ENCODE results near the gene PCGF3.
"Not testable (repeated sequence)": the region's sequence is repeated elsewhere in the genome, so short reads cannot be mapped to it uniquely, and the experiment has no call there.

The PCGF3 gene

DNA sequence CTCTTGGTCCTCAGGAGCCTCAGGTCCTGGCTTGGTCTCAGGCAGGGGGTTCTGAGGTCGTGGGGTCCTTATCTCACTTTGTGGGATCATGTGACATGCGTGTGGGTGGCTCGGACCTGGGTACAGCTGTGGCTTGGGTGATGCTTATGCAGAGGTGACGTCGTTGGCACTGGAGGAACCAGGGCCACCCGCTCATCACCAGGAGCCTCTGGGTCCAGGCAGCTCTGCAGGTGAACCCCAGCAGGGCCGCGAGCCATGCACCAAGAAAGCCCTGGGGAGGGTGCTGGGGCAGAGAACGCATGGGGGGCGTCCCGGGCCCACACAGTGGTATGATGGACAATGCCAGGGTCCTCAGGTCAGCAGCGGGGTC lies 40.3 kb upstream of the PCGF3 start:
- Histone ChIP-seq H3K36me3 (ENCODE audit: control insufficient read depth in 4 of 4, insufficient read depth in 4 of 4, low read length in 3 of 4) (peaks cover 0 to 16% (median 4%) of the 10 kb centered on the region in 4 experiments), H3K27me3 (replicated peaks in 2 of 5; ENCODE audit: control insufficient read depth in 4 of 5, insufficient read depth in 5 of 5, low read length in 4 of 5) (no peaks in the 10 kb centered on the region), H3K4me1 (ENCODE audit: control extremely low read depth in 1 of 4, control insufficient read depth in 4 of 4, insufficient read depth in 4 of 4, low read length in 3 of 4) (peaks cover 0 to 22% (median 16%) of the 10 kb centered on the region in 4 experiments), H3K9me3 (ENCODE audit: control extremely low read depth in 1 of 5, control insufficient read depth in 4 of 5, insufficient read depth in 2 of 5, low read depth in 1 of 5, low read length in 4 of 5) (no peaks in the 10 kb centered on the region), H3K27ac (ENCODE audit: insufficient read depth in 1 of 2, low read depth in 1 of 2, low read length in 2 of 2, poor library complexity in 1 of 2, severe bottlenecking in 2 of 2) (no peak overlapping the region), H3K4me3 (ENCODE audit: control insufficient read depth in 1 of 7, extremely low read depth in 1 of 7, insufficient read depth in 4 of 7, low read depth in 2 of 7, low read length in 6 of 7) (no peak overlapping the region)
- CTCF ChIA-PET: interaction anchor here (0.7 to 1.0 kb wide), 2 partner anchors 9 to 18 kb away, joined by 4 read pairs; partner anchors contain the start of genes ATP5ME and MYL5
- DNase-seq: no peak
- POLR2A ChIA-PET: no interaction called here
- WGBS (ENCODE audit: insufficient coverage): 95% methylated on average over 11 of the region's 12 CpGs

DNA sequence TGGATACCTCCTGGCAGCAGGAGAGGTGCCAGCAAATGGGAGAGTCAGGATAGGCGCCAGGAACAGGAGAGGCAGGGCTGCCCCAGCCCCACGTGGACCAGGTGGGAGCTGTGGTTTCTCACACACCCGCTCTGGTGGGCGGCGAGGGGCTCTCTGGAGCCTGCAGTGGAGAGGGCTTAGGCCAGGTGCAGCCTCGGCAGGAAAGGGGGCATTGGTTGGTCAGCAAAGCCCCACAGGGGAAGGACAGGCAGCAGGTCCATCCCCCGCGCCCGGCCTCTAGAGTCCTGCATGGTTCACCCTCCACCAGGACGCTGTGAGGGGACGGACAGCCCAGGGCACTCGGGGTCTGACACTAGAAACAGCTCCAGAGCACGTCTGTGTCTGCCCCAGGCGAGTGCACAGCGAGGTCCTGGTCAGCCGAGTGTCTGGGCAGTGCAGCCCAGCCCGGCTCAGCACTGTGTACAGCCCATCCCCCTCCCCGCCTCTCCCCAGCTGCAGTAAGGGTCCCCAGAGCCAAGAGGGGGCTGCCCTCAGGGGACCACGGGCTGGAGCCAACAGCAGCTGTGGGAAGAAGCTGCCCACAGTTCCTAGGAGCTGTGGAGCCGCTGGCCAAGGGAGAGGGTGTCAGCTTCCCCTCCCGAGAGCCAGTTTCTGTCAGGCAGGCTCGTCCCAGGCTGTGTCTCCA lies 39.7 kb upstream of the PCGF3 start:
- no peaks in the 10 kb centered on the region for H3K27me3 ChIP-seq (replicated peaks in 2 of 5; ENCODE audit: control insufficient read depth in 4 of 5, insufficient read depth in 5 of 5, low read length in 4 of 5)
- H3K4me1 ChIP-seq (ENCODE audit: control extremely low read depth in 1 of 4, control insufficient read depth in 4 of 4, insufficient read depth in 4 of 4, low read length in 3 of 4): peaks cover 0 to 22% (median 16%) of the 10 kb centered on the region in 4 experiments
- peaks cover 0 to 17% (median 7%) of the 10 kb centered on the region in 4 experiments for H3K36me3 ChIP-seq (ENCODE audit: control insufficient read depth in 4 of 4, insufficient read depth in 4 of 4, low read length in 3 of 4)
- no peaks in the 10 kb centered on the region for H3K9me3 ChIP-seq (ENCODE audit: control extremely low read depth in 1 of 5, control insufficient read depth in 4 of 5, insufficient read depth in 2 of 5, low read depth in 1 of 5, low read length in 4 of 5)
- POLR2A ChIA-PET: no interaction called here
- WGBS (ENCODE audit: insufficient coverage): 92% methylated on average over 15 of the region's 22 CpGs
- CTCF ChIA-PET: interaction anchor here (0.7 to 1.0 kb wide), 2 partner anchors 8 to 18 kb away, joined by 4 read pairs; partner anchors contain the start of genes ATP5ME and MYL5
- H3K27ac ChIP-seq (ENCODE audit: insufficient read depth in 1 of 2, low read depth in 1 of 2, low read length in 2 of 2, poor library complexity in 1 of 2, severe bottlenecking in 2 of 2): no peak overlapping the region
- DNase-seq: no peak
- no peak overlapping the region for H3K4me3 ChIP-seq (ENCODE audit: control insufficient read depth in 1 of 7, extremely low read depth in 1 of 7, insufficient read depth in 4 of 7, low read depth in 2 of 7, low read length in 6 of 7)

DNA sequence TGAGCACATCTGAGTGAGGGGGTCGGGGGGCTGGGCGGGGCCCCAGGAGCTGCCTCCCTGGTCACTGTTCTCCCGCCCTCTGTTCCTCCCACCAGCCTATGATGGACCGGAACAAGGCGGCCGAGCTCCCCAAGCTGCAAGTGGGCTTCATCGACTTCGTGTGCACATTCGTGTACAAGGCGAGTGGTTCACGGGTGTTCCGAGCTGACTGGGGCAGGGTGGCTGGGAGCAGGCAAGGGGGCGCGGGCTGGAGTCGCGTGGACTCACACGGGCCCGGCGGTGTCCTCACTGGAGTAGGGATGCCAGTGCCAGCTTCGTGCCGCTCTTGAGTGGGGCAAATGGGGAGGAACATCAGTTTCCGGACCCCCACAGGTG lies 39.2 kb upstream of the PCGF3 start:
- DNase-seq: no peak
- POLR2A ChIA-PET: no interaction called here
- no peaks in the 10 kb centered on the region for H3K9me3 ChIP-seq (ENCODE audit: control extremely low read depth in 1 of 5, control insufficient read depth in 4 of 5, insufficient read depth in 2 of 5, low read depth in 1 of 5, low read length in 4 of 5)
- no peaks in the 10 kb centered on the region for H3K27me3 ChIP-seq (replicated peaks in 2 of 5; ENCODE audit: control insufficient read depth in 4 of 5, insufficient read depth in 5 of 5, low read length in 4 of 5)
- CTCF ChIA-PET: interaction anchor here (0.7 kb wide), 1 partner anchor 17 kb away, joined by 4 read pairs; no protein-coding TSS in a partner anchor
- H3K4me1 ChIP-seq (ENCODE audit: control extremely low read depth in 1 of 4, control insufficient read depth in 4 of 4, insufficient read depth in 4 of 4, low read length in 3 of 4): peaks cover 0 to 22% (median 16%) of the 10 kb centered on the region in 4 experiments
- H3K27ac ChIP-seq (ENCODE audit: insufficient read depth in 1 of 2, low read depth in 1 of 2, low read length in 2 of 2, poor library complexity in 1 of 2, severe bottlenecking in 2 of 2): no peak overlapping the region
- H3K36me3 ChIP-seq (ENCODE audit: control insufficient read depth in 4 of 4, insufficient read depth in 4 of 4, low read length in 3 of 4): peaks cover 0 to 22% (median 7%) of the 10 kb centered on the region in 4 experiments
- WGBS (ENCODE audit: insufficient coverage): 95% methylated on average over 22 of the region's 22 CpGs
- no peak overlapping the region for H3K4me3 ChIP-seq (ENCODE audit: control insufficient read depth in 1 of 7, extremely low read depth in 1 of 7, insufficient read depth in 4 of 7, low read depth in 2 of 7, low read length in 6 of 7)

DNA sequence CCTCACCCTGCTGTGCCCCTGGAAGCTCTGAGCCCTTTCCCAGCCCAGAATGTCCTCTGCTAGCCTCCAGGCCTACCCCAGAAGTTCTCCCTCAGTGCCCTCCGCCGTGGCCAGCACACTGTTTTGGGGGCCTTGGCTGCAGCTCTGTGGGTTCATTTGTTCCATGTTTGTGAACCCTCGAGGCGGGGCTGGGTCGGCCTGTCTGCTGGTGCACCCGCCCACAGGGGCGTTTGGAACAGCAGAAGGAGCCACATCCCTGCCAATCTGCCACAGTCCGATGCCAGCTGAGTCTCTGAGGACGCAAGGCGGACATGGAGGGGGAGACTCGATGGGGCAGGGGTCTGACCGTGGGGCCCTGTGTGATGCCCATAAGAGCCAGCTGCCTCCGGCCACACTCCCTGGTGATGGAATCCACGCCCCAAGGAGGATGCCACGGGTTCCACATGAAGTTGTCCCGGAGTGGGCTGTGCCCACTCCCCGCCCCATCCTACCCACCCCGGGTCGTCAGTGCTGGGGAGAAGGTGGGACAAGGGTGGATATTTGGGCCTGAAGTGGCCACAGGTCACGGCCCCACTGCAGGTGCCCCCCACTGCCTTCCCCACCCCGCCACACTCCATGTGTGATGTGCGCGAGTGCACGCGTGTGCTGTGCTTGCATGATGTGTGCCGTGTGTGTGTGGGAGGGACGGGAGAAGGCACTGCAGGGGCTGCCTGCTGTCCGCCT lies 38.6 kb upstream of the PCGF3 start:
- no peaks in the 10 kb centered on the region for H3K27me3 ChIP-seq (replicated peaks in 2 of 5; ENCODE audit: control insufficient read depth in 4 of 5, insufficient read depth in 5 of 5, low read length in 4 of 5)
- H3K27ac ChIP-seq (ENCODE audit: insufficient read depth in 1 of 2, low read depth in 1 of 2, low read length in 2 of 2, poor library complexity in 1 of 2, severe bottlenecking in 2 of 2): no peak overlapping the region
- ChIA-PET POLR2A (no interaction called here), CTCF (no interaction called here)
- WGBS (ENCODE audit: insufficient coverage): 92% methylated on average over 17 of the region's 28 CpGs
- no peak overlapping the region for H3K4me3 ChIP-seq (ENCODE audit: control insufficient read depth in 1 of 7, extremely low read depth in 1 of 7, insufficient read depth in 4 of 7, low read depth in 2 of 7, low read length in 6 of 7)
- H3K4me1 ChIP-seq (ENCODE audit: control extremely low read depth in 1 of 4, control insufficient read depth in 4 of 4, insufficient read depth in 4 of 4, low read length in 3 of 4): peaks cover 0 to 22% (median 16%) of the 10 kb centered on the region in 4 experiments
- H3K9me3 ChIP-seq (ENCODE audit: control extremely low read depth in 1 of 5, control insufficient read depth in 4 of 5, insufficient read depth in 2 of 5, low read depth in 1 of 5, low read length in 4 of 5): no peaks in the 10 kb centered on the region
- no peak for DNase-seq
- peaks cover 4 to 25% (median 11%) of the 10 kb centered on the region in 4 experiments for H3K36me3 ChIP-seq (ENCODE audit: control insufficient read depth in 4 of 4, insufficient read depth in 4 of 4, low read length in 3 of 4)

DNA sequence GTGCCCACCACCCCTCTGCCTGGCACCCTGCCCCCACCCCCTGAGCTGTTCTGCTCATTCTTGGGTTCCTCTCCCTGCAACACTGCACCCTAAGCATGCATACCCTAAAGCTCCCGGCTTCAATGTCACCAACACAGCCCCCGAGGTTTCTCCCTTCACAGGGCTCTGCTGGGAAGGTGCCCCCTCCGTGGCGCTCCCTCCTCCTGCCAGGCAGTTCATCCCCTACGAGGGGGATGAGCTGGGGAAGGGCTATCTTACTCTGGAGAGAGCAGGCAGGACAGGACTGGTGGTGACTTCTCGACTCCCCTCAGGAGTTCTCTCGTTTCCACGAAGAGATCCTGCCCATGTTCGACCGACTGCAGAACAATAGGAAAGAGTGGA lies 38.1 kb upstream of the PCGF3 start:
- no peaks in the 10 kb centered on the region for H3K27me3 ChIP-seq (replicated peaks in 2 of 5; ENCODE audit: control insufficient read depth in 4 of 5, insufficient read depth in 5 of 5, low read length in 4 of 5)
- ChIA-PET POLR2A (no interaction called here), CTCF (no interaction called here)
- WGBS (ENCODE audit: insufficient coverage): 91% methylated on average over 9 of the region's 10 CpGs
- no peak for DNase-seq
- no peak overlapping the region for H3K27ac ChIP-seq (ENCODE audit: insufficient read depth in 1 of 2, low read depth in 1 of 2, low read length in 2 of 2, poor library complexity in 1 of 2, severe bottlenecking in 2 of 2)
- H3K36me3 ChIP-seq (ENCODE audit: control insufficient read depth in 4 of 4, insufficient read depth in 4 of 4, low read length in 3 of 4): peaks cover 4 to 25% (median 16%) of the 10 kb centered on the region in 4 experiments
- H3K9me3 ChIP-seq (ENCODE audit: control extremely low read depth in 1 of 5, control insufficient read depth in 4 of 5, insufficient read depth in 2 of 5, low read depth in 1 of 5, low read length in 4 of 5): no peaks in the 10 kb centered on the region
- H3K4me3 ChIP-seq (ENCODE audit: control insufficient read depth in 1 of 7, extremely low read depth in 1 of 7, insufficient read depth in 4 of 7, low read depth in 2 of 7, low read length in 6 of 7): no peak overlapping the region
- peaks cover 0 to 22% (median 16%) of the 10 kb centered on the region in 4 experiments for H3K4me1 ChIP-seq (ENCODE audit: control extremely low read depth in 1 of 4, control insufficient read depth in 4 of 4, insufficient read depth in 4 of 4, low read length in 3 of 4)

DNA sequence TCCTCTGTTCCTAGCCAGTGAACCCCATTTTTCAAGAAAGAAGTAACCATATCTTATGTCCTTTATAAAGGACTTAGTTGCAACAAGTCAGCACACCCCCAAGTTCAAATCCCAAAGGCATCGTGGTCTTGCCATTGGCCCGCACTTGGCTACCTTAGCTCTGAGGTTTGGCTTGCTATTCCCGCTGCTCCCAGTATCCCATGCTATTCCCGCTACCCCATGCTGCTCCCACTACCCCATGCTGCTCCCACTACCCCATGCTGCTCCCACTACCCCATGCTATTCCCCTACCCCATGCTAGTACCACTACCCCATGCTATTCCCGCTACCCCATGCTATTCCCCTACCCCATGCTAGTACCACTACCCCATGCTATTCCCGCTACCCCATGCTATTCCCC lies 37.4 kb upstream of the PCGF3 start:
- 95% methylated on average over 6 of the region's 6 CpGs for WGBS (ENCODE audit: insufficient coverage)

More for the DNA sequence above, 37.4 kb upstream of the PCGF3 start:
- H3K27ac ChIP-seq (ENCODE audit: insufficient read depth in 1 of 2, low read depth in 1 of 2, low read length in 2 of 2, poor library complexity in 1 of 2, severe bottlenecking in 2 of 2); H3K4me3 ChIP-seq (ENCODE audit: control insufficient read depth in 1 of 7, extremely low read depth in 1 of 7, insufficient read depth in 4 of 7, low read depth in 2 of 7, low read length in 6 of 7); DNase-seq; H3K27me3 ChIP-seq (replicated peaks in 2 of 5; ENCODE audit: control insufficient read depth in 4 of 5, insufficient read depth in 5 of 5, low read length in 4 of 5); H3K9me3 ChIP-seq (ENCODE audit: control extremely low read depth in 1 of 5, control insufficient read depth in 4 of 5, insufficient read depth in 2 of 5, low read depth in 1 of 5, low read length in 4 of 5); POLR2A ChIA-PET; CTCF ChIA-PET: not testable (repeated sequence)
- Histone ChIP-seq H3K4me1 (ENCODE audit: control extremely low read depth in 1 of 4, control insufficient read depth in 4 of 4, insufficient read depth in 4 of 4, low read length in 3 of 4) (peaks cover 0 to 23% (median 14%) of the 10 kb centered on the region in 4 experiments), H3K36me3 (ENCODE audit: control insufficient read depth in 4 of 4, insufficient read depth in 4 of 4, low read length in 3 of 4) (peaks cover 4 to 26% (median 16%) of the 10 kb centered on the region in 4 experiments)

Data from common myeloid progenitor, CD34-positive (primary cell).